Retina (tissue), 1 donor: ENCODE results near the gene CRYAA.
"Not testable (repeated sequence)": the region's sequence is repeated elsewhere in the genome, so short reads cannot be mapped to it uniquely, and the experiment has no call there.

Experiments
- DNase-seq: peaks from one replicate; pipeline ENCODE4 v3.0.0-alpha.2; 2016

Gene CRYAA

DNA sequence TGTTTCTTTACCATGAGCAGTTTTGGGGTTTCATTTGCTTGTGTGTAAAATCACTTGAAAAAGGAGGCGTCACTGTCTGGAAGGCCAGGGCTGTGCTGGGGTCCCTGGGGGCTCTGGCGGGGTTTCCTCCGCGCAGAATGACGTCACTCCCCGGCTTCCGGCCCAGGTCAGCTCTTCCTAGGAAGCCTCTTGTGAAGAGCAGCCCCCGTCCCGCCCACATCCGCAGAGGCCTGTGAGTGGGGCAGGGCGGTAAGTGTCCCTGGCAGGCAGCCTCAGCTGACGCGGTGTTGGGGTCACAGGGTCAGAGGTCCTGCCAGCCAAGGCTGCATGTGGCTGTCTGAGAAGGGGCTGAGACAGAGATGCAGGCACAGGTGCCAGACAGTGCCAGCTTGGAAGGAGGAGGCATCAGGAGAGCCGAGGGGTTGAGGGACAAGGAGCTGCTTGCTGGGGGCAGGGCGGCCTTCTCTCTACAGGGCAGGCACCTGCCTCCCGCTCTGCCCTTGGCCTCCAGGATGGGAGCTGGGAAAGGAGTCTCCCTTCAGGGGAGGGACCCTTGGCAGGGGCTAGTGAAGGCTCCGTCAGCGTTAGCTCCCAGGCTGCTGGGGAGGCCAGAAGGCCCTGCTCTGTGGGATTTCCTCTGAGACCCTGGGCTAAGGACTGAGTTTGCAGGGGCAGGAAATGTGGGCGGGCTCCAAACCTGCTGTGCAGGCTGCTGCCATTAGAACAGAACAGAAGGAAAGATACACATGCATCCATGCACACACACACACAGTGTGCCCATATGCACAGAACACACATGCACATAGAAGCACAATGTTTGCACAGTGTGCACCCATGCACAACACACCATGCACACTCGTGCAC is 8.5 kb downstream of the CRYAA start:
- DNase-seq = not testable (repeated sequence)

DNA sequence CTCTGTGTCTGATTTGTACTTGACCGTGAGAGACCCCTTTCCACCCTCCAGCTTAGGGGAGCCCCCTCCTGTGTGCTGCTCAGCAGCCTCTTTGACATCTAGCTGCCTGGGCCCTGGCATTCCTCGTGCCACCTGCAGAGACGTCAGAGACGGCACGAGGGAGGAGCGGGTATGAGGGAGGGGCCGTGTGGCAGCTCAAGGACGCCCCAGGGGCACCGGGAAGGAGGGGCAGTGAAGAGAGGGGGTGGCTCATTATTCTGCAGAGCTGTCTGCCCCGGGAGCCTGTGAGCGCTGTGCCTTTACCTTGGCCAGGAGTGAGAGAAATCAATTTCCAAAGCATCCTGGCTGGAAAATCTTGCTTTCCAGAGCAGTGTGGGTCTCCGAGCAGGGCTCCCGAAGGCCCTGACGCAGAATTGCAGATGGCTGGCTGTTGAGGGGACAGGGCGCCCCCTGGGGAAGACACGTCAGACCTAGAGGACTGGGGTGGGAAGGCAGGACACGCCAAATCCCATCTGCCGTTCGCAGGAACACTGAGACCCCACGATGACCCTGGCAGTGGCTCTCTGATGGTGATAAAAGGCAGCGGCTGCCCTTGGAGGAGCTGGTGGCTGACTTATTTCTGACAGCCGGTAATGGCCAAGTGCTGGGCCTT is 9.5 kb downstream of the CRYAA start:
- not testable (repeated sequence) for DNase-seq

GRCh38 chr21:43181033-43181432 is 12.2 kb downstream of the CRYAA start:
- DNase-seq = not testable (repeated sequence)

- DNase-seq = not testable (repeated sequence)
These were observed 18.5 kb downstream of the CRYAA start for GRCh38 chr21:43187268-43187667.

- DNase-seq = no peak
These were observed 18.9 kb downstream of the CRYAA start for GRCh38 chr21:43187715-43188114.

DNA sequence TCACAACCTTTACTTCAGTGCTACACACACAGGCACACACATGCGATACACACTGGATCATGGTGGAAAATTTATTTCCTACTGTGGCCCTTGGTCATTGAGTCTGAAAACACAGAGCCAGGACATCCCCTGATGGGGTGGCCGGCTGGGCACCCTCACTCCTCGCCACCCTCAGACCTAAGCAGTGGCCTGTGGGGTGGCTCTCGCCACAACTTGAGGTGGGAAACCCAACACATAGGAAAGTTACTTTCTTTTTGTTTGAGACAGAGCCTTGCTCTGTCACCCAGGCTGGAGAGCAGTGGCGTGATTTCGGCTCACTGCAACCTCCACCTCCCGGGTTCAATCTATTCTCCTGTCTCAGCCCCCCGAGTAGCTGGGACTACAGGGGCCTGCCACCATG is 19.4 kb downstream of the CRYAA start:
- DNase-seq = no peak

DNA sequence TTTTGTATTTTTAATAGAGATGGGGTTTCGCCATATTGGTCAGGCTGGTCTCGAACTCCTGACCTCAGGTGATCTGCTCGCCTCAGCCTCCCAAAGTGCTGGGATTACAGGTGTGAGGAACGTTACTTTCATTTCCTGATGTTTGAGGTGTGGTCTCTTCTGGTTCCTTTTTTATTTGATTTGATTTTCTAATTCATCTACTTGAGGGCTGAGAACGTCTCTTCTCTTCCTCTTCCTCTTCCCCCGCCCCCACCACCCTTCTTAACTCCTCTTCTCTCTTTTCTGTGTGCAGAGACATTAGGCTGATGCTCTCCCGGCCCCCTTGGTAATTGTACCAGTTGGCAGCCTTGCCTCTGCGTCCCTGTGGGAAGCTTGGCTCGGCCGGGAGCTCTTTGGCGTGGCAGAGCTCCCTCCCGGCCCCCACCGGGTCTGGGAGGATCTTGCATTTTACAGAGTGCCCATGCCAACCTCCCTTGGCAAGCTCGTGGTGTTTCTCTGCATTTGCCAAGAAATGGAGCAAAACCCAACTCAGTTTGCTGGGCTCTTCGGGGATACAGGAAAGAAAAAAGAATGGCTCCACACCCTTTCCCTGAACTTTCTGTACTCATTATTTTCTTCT is 19.9 kb downstream of the CRYAA start:
- DNase-seq = no peak

DNA sequence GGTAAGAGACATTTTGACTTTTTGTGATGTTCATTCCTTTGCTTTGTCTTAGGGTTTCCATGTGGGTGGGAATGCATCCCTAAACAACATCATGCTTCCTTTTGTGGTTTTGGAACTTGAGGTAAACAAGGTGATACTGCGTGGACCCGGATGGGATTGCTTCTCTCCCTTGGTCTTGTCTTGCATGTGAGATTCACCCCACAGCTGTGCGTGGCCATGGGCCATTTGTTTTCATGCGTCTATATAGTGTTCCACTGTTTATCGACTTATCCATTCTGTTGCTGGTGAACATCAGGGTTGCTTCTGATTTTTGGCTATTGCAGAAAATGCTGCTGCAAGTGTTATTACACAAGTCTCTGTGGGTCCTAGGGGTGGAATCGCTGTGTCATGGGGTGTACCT is 21.1 kb downstream of the CRYAA start:
- DNase-seq = no peak

- DNase-seq = no peak
These were observed 21.7 kb downstream of the CRYAA start for GRCh38 chr21:43190544-43190943.

DNA sequence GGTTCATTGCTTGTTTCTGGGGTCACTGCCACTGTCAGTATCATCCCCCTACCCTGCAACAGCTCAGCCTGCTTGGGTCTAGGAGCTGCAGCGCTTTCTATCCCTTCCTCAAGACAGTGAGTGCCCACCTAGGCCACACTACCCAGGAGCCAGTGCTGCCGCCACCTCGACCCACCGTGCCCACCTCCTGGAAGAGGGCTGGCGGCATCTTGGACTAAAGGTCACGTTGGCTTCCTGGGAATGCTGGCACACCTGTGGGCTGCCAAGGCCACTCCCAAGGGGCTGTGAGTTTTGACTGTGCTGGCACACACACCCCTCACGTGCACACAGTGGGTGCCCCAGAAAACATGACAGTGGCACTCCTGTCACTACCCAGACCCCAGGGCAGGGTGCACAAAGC is 22.1 kb downstream of the CRYAA start:
- no peak for DNase-seq

DNA sequence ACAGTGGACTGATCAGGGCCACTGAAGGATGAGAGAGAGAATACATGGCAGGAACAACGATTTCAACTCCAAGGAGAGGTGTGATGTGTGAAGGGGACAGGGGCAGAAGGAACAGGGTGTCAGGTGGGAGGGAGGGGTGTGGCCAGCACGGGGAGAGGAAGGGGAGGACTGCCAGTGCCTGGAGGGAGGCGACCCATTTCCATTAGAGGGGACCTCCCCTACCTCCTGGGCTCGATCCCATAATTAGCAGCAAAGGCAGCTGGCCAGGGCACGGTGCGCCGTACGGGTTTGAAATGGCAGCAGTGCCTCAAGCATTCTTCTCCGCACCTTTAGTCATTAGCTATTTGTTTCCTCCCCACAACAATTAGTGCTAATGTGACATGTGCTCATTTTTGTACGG is 22.7 kb downstream of the CRYAA start:
- no peak for DNase-seq

DNA sequence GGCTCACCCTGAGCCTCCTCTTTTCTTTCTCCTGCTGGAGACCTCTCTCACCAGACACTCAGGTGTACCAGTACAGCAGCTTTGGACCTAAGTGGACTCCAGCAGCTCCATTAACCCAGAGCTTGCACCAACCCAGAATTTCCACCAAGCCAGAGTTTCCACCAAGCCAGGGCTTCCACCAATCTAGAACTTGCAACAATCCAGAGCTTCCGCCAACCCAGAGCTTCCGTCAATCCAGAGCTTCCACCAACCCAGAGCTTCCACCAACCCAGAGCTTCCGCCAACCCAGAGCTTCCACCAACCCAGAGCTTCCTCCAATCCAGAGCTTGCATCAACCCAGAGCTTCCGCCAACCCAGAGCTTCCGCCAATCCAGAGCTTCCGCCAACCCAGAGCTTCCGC is 23.2 kb downstream of the CRYAA start:
- no peak for DNase-seq

GRCh38 chr21:43192501-43193081 is 23.8 kb downstream of the CRYAA start:
- DNase-seq = no peak

DNA sequence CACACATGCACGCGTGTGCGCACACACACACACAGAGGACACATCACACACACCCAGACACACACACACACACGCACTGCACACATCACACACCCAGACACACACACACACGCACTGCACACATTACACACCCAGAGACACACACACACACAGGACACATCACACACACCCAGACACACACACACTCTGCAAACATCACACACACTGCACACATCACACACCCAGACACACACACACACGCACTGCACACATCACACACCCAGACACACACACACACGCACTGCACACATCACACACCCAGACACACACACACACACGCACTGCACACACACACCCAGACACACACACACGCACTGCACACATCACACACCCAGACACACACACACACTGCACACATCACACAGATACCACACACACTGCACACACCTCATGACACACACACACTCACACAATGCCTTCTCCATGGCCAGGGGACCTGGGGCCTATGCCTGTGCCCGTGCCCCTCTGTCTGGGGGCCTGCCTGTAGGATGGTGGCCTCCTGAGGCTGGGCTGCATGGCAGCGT is 24.4 kb downstream of the CRYAA start:
- no peak for DNase-seq

GRCh38 chr21:43193651-43194302 is 25.0 kb downstream of the CRYAA start:
- no peak for DNase-seq

DNA sequence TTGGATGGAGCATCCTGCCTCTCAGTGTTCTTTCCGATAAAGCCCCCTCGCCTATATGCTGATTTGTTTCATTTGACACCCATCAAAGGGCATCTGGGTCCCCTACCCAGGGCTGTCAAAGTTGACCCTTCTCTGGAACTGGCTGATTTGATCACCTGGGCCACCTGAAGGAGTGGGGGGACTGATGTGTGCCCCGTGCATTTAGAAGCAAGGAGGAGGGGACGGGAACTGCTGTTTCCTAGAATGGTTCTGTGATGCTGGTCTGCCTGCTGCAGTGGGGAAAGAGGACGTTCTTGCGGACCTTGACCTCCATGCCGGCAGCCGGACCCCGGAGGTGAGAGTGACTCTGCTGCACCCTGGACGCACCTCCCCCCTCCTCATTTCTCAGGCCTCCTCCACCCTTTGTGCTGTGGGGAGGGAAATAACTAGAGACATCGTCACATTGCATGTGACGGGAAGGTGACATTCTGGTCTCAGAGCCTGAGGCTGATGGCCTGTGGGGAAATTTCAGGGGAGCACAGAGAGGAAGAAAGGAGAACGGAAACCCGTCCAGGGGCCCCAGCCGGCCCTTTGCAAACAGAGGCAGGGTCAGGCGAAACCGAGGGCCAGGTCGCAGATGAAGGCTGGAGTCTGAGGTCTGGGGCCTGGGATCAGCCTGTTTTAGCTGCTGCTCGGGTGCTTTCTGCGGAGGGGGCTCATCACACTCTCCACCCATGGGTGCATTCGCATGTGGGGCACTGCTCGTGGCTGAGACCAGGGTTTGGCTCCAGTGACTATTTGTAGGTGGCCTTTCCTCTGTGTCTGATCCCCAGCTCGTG is 25.7 kb downstream of the CRYAA start:
- DNase-seq = no peak

DNA sequence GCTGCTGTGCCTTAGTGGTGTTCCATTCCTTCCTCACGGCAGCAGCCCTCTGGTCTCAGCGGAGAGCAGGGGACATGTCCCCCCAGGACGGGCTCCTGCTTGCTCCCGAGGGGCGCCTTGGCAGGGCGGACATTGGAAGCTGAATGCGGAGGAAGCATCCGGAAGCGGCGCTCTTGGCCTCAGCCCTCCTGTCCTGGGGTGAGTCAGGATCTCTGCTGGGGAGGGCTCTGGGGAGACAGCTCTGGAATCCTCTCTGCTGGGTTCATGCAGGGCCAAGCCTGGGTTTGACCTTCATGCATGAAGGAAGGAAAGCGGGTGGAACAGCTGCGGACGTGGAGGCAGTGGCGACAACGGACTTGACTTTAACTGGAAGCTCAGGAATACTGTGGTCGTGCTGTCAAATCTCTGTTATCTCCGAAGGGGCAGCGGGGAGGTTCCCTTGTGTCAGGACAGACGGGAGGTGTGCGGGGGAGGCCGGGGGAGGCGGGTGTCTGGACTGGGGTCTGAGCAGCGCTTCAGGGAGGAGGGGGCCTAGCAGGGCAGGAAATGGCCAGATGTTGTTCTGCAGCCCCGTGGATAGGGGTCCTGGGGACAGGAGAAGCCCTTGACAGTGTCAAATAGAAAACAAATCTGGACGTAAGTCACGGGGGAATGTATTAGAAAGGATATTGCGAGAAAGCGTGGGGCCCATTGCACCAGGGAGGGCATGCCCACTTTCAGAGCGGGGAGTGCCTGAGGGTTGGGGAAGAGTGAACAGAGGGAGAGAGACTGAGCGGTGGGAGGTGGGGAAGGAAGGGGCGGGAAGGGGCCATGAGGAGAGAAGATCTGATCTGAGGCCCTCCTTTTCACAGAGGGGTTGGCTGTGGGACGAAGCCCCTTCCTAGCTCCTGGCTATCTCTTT is 26.6 kb downstream of the CRYAA start:
- peak; percentile 42 for DNase-seq

DNA sequence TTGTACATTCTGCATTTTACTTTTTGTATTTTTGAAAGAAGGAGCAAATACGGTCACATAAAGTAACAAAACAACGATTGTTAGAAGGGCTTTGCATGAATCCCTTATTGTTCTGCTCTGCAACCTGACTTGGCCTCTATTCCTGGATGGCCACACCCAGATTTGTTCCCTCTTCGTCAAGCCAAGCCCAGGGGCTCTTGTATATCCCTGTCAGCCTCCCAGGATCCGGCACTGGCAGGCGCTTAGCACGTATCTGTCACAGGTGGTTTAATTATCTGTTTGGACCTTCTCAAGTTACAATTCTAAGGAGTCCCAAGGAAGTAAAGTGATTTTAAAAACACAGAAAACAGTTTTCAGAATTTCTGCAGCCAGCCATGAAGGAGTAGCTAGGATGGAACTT is 28.0 kb downstream of the CRYAA start:
- no peak for DNase-seq

- DNase-seq = no peak
These were observed 29.6 kb downstream of the CRYAA start for GRCh38 chr21:43198376-43198775.

GRCh38 chr21:43201491-43201890 is 32.7 kb downstream of the CRYAA start:
- no peak for DNase-seq

- no peak for DNase-seq
These were observed 34.8 kb downstream of the CRYAA start for GRCh38 chr21:43203591-43203990.
